Right lobe of liver (tissue), 4 donors: ENCODE data around the gene NPAS2.

Source experiments
- POLR2A ChIP-seq: fragments of 450-650 bp; IDR thresholded peaks from one replicate; pipeline ENCODE4 v1.6.1; 2017; ENCODE audit warnings: antibody characterized with exemption, mild to moderate bottlenecking
- TF ChIP-seq, protein P1 (sequence below), 4 donors: fragments of 200-600 bp in 3 of 4; fragments of 450-650 bp in 1 of 4; IDR thresholded peaks; one replicate each; pipeline versions ENCODE4 v1.5.1 to v1.8.0; 2016 to 2022; ENCODE audit warnings: antibody characterized with exemption in 4 of 4, mild to moderate bottlenecking in 2 of 4
- donor health status: DM: no; HTN: no; CAD: no.
- donor health status: DM: no; HTN: no; CAD: no.
- donor health status: DM: no; HTN: yes; CAD: no.

DNA sequence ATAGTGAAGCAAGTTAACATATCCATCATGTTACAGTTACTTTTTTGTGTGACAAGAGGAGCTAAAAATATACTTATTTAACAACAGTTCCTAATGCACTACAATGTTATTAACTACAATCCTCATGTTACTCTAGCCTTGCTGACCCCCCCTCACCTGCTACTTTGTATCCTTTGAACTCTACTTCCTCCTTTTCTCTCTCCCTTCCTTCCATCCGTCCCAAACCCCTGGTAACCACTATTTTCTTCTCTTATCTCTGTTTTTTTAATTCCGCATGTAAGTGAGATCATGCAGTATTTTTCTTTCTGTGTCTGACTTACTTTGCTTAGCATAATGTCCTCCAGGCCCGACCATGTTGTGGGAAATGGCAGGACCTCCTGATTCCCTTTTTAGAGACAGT, 59.4 kb downstream of the NPAS2 start:
- TF ChIP-seq, protein P1, sequence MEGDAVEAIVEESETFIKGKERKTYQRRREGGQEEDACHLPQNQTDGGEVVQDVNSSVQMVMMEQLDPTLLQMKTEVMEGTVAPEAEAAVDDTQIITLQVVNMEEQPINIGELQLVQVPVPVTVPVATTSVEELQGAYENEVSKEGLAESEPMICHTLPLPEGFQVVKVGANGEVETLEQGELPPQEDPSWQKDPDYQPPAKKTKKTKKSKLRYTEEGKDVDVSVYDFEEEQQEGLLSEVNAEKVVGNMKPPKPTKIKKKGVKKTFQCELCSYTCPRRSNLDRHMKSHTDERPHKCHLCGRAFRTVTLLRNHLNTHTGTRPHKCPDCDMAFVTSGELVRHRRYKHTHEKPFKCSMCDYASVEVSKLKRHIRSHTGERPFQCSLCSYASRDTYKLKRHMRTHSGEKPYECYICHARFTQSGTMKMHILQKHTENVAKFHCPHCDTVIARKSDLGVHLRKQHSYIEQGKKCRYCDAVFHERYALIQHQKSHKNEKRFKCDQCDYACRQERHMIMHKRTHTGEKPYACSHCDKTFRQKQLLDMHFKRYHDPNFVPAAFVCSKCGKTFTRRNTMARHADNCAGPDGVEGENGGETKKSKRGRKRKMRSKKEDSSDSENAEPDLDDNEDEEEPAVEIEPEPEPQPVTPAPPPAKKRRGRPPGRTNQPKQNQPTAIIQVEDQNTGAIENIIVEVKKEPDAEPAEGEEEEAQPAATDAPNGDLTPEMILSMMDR (IDR thresholded peaks at IDR 0.05): no peak
- TF ChIP-seq POLR2A: no peak
